Neural cell (in vitro differentiated cells): ENCODE measurements around the gene TSKS. TPM values are rescaled to one million over a fixed set of nuclear protein-coding genes. Genes with fewer than 3 reads are reported as not detected.

Experiments used
- H2AFZ ChIP-seq: fragments of 200-600, 300-800 bp; sonication (generic), shearing (Covaris generic); 2 replicates; pipeline ENCODE4 v1.6.0; 2014; ENCODE audit warnings: low read depth, mild to moderate bottlenecking, antibody characterized with exemption, low read length, moderate library complexity
- H3F3A ChIP-seq: fragments of 200-600 bp; shearing (Covaris generic); 2 replicates; pipeline ENCODE4 v1.6.1; 2016; ENCODE audit warnings: mild to moderate bottlenecking, moderate library complexity, mixed read lengths, antibody characterized with exemption, low read length; ENCODE audit not compliant: insufficient read depth, poor library complexity, severe bottlenecking
- H3K27ac ChIP-seq: fragments of 200-600, 300-800 bp; sonication (generic), shearing (Covaris generic); 2 replicates; pipeline ENCODE4 v1.5.1; 2014; ENCODE audit warnings: mild to moderate bottlenecking, low read length, moderate library complexity
- H3K27me3 ChIP-seq: fragments of 300-800, 200-600 bp; sonication (generic), shearing (Covaris generic); 2 replicates; pipeline ENCODE4 v1.6.0; 2014; ENCODE audit warnings: mild to moderate bottlenecking, low read depth, low read length, moderate library complexity; ENCODE audit not compliant: insufficient read depth
- H3K36me3 ChIP-seq: fragments of 300-800, 200-600 bp; sonication (generic), shearing (Covaris generic); 2 replicates; pipeline ENCODE4 v1.5.1; 2014; ENCODE audit warnings: mild to moderate bottlenecking, antibody characterized with exemption, low read length, moderate library complexity; ENCODE audit not compliant: insufficient read depth
- H3K4me2 ChIP-seq: fragments of 300-800, 200-600 bp; sonication (generic), shearing (Covaris generic); 2 replicates; pipeline ENCODE4 v1.6.0; 2014; ENCODE audit warnings: mild to moderate bottlenecking, low read length
- H3K4me3 ChIP-seq: fragments of 300-800, 200-600 bp; sonication (generic), shearing (Covaris generic); 2 replicates; pipeline ENCODE4 v1.5.1; 2014; ENCODE audit warnings: mild to moderate bottlenecking, low read length, moderate library complexity
- H3K79me2 ChIP-seq: fragments of 200-600 bp; shearing (Covaris generic); replicated peaks from 2 replicates; pipeline ENCODE4 v1.6.0; 2014; ENCODE audit warnings: mild to moderate bottlenecking, low read length, moderate library complexity; ENCODE audit not compliant: insufficient read depth
- H3K9ac ChIP-seq: fragments of 300-800, 200-600 bp; sonication (generic), shearing (Covaris generic); 2 replicates; pipeline ENCODE4 v1.6.1; 2016; ENCODE audit warnings: mild to moderate bottlenecking, low read length, mixed read lengths
- H3K9me2 ChIP-seq: fragments of 200-600 bp; shearing (Covaris generic); 2 replicates; pipeline ENCODE4 v1.6.1; 2016; ENCODE audit warnings: mild to moderate bottlenecking, low read length, mixed read lengths; ENCODE audit not compliant: insufficient read depth
- H3K9me3 ChIP-seq: fragments of 200-600, 300-800 bp; sonication (generic), shearing (Covaris generic); 2 replicates; pipeline ENCODE4 v1.6.1; 2016; ENCODE audit warnings: mild to moderate bottlenecking, mixed run types, low read length, moderate library complexity, mixed read lengths
- H4K20me1 ChIP-seq: fragments of 200-600 bp; shearing (Covaris generic); 2 replicates; pipeline ENCODE4 v1.6.1; 2016; ENCODE audit warnings: mild to moderate bottlenecking, mixed run types; ENCODE audit not compliant: insufficient read depth
- CTCF ChIP-seq: fragments of 450-650 bp; IDR thresholded peaks from 2 replicates; pipeline ENCODE4 v1.5.1; 2014; ENCODE audit warnings: antibody characterized with exemption, mild to moderate bottlenecking, moderate library complexity; ENCODE audit not compliant: poor library complexity, severe bottlenecking
- EP300 ChIP-seq: fragments of 450-650 bp; conservative IDR thresholded peaks from 2 replicates; pipeline ENCODE4 v1.6.1; 2014; ENCODE audit warnings: antibody characterized with exemption, mild to moderate bottlenecking, moderate library complexity; ENCODE audit not compliant: poor library complexity, severe bottlenecking
- EZH2 ChIP-seq: fragments of 200-600, 300-800 bp; shearing (Covaris generic), sonication (generic); IDR thresholded peaks from 2 replicates; pipeline ENCODE4 v1.6.1; 2014; ENCODE audit warnings: antibody characterized with exemption, low read length, borderline replicate concordance, mild to moderate bottlenecking; ENCODE audit not compliant: insufficient read depth, poor library complexity, severe bottlenecking
- MXI1 ChIP-seq: fragments of 450-650 bp; conservative IDR thresholded peaks from 2 replicates; pipeline ENCODE4 v1.6.1; 2014; ENCODE audit warnings: antibody characterized with exemption, mild to moderate bottlenecking; ENCODE audit not compliant: poor library complexity, severe bottlenecking
- POLR2AphosphoS5 ChIP-seq: IDR thresholded peaks from 2 replicates; pipeline ENCODE4 v1.6.1; 2012
- RAD21 ChIP-seq: fragments of 450-650 bp; conservative IDR thresholded peaks from 2 replicates; pipeline ENCODE4 v1.6.1; 2014; ENCODE audit warnings: antibody characterized with exemption, mild to moderate bottlenecking, moderate library complexity
- SMC3 ChIP-seq: fragments of 450-650 bp; conservative IDR thresholded peaks from 2 replicates; pipeline ENCODE4 v1.6.1; 2014; ENCODE audit warnings: antibody characterized with exemption, mild to moderate bottlenecking, moderate library complexity; ENCODE audit not compliant: poor library complexity
- TAF1 ChIP-seq: IDR thresholded peaks from 2 replicates; pipeline ENCODE4 v1.6.1; 2012; ENCODE audit warnings: low read depth
- polyA plus RNA-seq: library from polyadenylated mRNA; depleted of rRNA; stranded (reverse); fragments of >200 nt; gene quantifications from 2 replicates; pipeline ENCODE4 v1.2.3, GENCODE V29; 2014
- TF ChIP-seq, protein P1 (sequence below): IDR thresholded peaks from 2 replicates; pipeline ENCODE4 v1.6.1; 2012; ENCODE audit warnings: borderline replicate concordance

TSKS gene
- polyA plus RNA-seq, 1 donor from 2014 or later = not detected

DNA sequence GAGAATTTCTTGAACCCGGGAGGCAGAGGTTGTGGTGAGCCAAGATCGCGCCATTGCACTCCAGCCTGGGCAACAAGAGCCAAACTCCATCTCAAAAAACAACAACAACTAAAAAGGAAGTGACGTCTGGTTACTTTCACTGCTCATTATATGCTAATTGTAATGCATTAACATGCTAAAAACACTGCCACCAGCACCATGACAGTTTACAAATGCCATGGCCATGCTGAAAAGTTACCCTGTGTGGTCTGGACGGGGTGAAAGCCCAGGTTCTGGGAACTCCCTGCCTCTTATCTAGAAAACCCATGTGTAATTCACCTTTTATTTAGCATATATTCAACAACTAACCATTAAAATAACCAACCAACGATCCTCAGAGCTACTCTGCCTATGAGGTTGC is 44.1 kb downstream of the TSKS start:
- Histone ChIP-seq H2AFZ (no peak overlapping the region), H3K27ac (no peak overlapping the region), H3K79me2 (no peaks in the 10 kb centered on the region), H4K20me1 (no peaks in the 10 kb centered on the region), H3K9ac (no peak overlapping the region), H3K4me3 (no peak overlapping the region), H3K4me2 (no peak overlapping the region), H3K36me3 (no peaks in the 10 kb centered on the region), H3K27me3 (no peaks in the 10 kb centered on the region), H3K9me3 (no peaks in the 10 kb centered on the region), H3K9me2 (no peaks in the 10 kb centered on the region), H3F3A (no peaks in the 10 kb centered on the region)
- TF ChIP-seq SMC3 = no peak
- TF ChIP-seq TAF1 = no peak
- TF ChIP-seq, protein P1, sequence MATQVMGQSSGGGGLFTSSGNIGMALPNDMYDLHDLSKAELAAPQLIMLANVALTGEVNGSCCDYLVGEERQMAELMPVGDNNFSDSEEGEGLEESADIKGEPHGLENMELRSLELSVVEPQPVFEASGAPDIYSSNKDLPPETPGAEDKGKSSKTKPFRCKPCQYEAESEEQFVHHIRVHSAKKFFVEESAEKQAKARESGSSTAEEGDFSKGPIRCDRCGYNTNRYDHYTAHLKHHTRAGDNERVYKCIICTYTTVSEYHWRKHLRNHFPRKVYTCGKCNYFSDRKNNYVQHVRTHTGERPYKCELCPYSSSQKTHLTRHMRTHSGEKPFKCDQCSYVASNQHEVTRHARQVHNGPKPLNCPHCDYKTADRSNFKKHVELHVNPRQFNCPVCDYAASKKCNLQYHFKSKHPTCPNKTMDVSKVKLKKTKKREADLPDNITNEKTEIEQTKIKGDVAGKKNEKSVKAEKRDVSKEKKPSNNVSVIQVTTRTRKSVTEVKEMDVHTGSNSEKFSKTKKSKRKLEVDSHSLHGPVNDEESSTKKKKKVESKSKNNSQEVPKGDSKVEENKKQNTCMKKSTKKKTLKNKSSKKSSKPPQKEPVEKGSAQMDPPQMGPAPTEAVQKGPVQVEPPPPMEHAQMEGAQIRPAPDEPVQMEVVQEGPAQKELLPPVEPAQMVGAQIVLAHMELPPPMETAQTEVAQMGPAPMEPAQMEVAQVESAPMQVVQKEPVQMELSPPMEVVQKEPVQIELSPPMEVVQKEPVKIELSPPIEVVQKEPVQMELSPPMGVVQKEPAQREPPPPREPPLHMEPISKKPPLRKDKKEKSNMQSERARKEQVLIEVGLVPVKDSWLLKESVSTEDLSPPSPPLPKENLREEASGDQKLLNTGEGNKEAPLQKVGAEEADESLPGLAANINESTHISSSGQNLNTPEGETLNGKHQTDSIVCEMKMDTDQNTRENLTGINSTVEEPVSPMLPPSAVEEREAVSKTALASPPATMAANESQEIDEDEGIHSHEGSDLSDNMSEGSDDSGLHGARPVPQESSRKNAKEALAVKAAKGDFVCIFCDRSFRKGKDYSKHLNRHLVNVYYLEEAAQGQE = no peak
- TF ChIP-seq MXI1 = no peak
- TF ChIP-seq EZH2 = no peak
- no peak for TF ChIP-seq RAD21
- TF ChIP-seq POLR2AphosphoS5 = no peak
- TF ChIP-seq CTCF = no peak
- TF ChIP-seq EP300 = no peak

GRCh38 chr19:49718511-49718910 is 44.6 kb downstream of the TSKS start:
- no peaks in the 10 kb centered on the region for H3K79me2 ChIP-seq
- H3K9me3 ChIP-seq = no peaks in the 10 kb centered on the region
- H3F3A ChIP-seq = no peaks in the 10 kb centered on the region
- peaks cover 1% of the 10 kb centered on the region for H3K36me3 ChIP-seq
- H2AFZ ChIP-seq = no peak overlapping the region
- H3K27me3 ChIP-seq = no peaks in the 10 kb centered on the region
- H3K9me2 ChIP-seq = no peaks in the 10 kb centered on the region
- no peak overlapping the region for H3K27ac ChIP-seq
- H3K4me2 ChIP-seq = no peak overlapping the region
- TF ChIP-seq EZH2 = no peak
- TF ChIP-seq RAD21 = no peak
- TF ChIP-seq SMC3 = no peak
- no peak for TF ChIP-seq POLR2AphosphoS5
- no peaks in the 10 kb centered on the region for H4K20me1 ChIP-seq
- H3K9ac ChIP-seq = no peak overlapping the region
- no peak overlapping the region for H3K4me3 ChIP-seq

GRCh38 chr19:49716154-49716553 is 47.0 kb downstream of the TSKS start:
- no peak overlapping the region for H3K9ac ChIP-seq
- H3K27me3 ChIP-seq = no peaks in the 10 kb centered on the region
- H2AFZ ChIP-seq = no peak overlapping the region

More at GRCh38 chr19:49716154-49716553, 47.0 kb downstream of the TSKS start:
- Histone ChIP-seq H3F3A (no peaks in the 10 kb centered on the region), H3K4me2 (no peak overlapping the region), H3K27ac (no peak overlapping the region), H3K4me3 (no peak overlapping the region), H3K9me3 (no peaks in the 10 kb centered on the region), H4K20me1 (no peaks in the 10 kb centered on the region), H3K9me2 (no peaks in the 10 kb centered on the region), H3K79me2 (no peaks in the 10 kb centered on the region), H3K36me3 (peaks cover 4% of the 10 kb centered on the region)
- TF ChIP-seq CTCF = no peak
- no peak for TF ChIP-seq POLR2AphosphoS5
- TF ChIP-seq, protein P1 = no peak
- TF ChIP-seq SMC3 = no peak
- no peak for TF ChIP-seq EZH2
- no peak for TF ChIP-seq TAF1
- TF ChIP-seq EP300 = no peak
- TF ChIP-seq MXI1 = no peak
- no peak for TF ChIP-seq RAD21
